Measurements from ENCODE around the gene DDAH1.

Gene DDAH1

DNA sequence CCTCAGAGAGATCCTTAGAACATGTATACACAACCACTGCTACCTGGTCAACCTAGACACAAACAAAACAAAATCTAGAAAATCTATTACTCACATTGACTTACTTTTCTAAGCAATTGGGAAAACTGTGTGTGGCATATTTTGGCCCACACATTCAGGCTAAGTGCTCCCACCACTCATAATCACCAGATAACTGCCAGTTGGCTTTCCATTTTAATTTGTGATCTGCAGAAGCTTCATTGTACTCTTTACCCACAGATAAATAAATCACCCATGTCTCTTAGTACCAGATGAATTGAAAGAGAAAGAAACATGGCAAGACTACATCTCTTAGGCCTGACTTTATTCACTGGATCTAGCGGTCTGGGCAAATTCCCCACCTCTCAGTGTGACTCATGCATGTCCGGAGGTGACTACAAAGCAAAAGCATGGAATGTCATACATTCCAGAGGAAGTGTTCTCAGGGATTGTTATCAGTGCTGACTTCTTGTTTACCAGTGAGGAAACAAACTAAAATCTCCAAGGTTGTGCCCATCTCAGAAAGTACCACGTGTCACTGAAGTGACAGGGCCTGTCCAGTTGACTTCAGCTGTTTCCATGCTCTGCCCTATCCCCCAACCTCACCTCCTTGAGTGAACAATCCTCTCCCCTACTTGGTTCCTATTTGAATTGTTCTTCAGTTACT, 136.1 kb downstream of the DDAH1 start:
- DNase-seq (ENCODE audit: low spot score) = peak; percentile 49

DNA sequence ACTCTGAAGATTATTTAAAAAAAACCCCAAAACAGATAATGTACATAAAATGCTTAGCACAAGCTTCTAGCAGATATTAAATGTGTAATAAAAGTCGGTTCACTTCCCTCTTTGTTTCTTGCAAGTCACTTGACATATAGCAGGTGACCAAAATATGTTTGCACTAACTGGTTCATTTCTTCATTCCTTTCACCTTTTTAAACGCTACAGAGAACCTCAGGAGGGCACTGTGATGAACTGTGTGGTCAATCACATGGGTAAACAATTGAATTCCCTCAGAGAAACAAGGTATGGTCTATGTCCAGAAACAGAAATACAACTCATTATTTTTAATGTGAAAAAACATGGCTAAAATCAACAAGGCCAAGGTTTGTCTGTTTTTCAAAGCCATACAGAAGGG, 137.2 kb downstream of the DDAH1 start:
- DNase-seq (ENCODE audit: low spot score) = no peak

DNA sequence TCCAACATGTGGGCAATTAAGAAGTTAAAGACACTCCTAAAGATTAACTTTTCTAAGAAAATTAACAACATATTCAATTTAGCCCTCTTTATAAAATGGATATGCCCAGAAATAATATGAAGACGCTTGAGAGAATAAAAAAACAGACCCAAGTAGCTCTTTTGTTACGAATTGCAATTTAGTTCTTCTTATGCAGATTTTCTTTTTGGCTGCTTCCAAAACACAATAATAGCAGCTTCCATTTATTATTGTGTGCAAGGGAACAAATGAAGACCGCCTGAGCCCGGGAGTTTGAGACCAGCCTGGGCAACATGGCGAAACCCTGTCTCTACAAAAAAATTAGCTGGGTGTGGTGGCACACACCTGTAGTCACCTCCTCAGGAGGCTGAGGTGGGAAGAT, 138.1 kb downstream of the DDAH1 start:
- no peak for DNase-seq (ENCODE audit: low spot score)

DNA sequence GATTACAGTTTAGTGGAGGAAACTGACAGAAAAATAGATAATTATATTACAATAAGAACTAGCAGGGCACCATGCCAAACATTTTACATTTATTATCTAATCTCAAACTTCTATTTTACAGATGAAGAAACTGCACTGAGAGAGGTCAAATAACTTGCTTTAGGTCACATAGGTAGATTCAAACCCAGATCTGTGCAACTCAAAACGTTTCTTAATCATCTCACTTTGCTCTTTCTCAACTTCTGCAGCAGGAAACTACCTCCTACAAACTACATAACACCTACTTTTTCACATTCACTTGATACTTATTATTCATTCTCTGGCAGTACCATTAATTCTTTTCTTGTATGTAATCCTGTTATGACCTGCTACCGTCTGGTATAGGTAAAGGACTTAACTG, 138.6 kb downstream of the DDAH1 start:
- DNase-seq (ENCODE audit: low spot score) = no peak

DNA sequence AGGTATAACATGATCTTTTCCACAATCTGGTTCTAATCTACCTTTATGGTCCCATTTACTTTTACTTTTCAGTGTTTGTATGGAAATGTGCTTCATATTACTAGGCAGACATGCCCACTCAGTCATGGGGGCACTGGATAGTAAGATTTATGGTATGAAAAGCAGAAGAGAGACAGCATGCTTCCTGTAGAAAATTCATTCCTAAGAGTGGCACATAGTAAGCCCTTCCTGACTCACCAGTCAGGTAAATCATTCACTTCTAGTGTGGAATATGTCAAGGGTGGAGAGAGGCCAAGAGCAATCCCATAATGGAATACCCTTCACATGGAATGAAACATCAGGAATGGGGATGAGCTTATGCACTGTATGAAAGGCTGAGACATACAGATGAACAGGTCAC, 139.0 kb downstream of the DDAH1 start:
- peak; percentile 44 for DNase-seq (ENCODE audit: low spot score)

DNA sequence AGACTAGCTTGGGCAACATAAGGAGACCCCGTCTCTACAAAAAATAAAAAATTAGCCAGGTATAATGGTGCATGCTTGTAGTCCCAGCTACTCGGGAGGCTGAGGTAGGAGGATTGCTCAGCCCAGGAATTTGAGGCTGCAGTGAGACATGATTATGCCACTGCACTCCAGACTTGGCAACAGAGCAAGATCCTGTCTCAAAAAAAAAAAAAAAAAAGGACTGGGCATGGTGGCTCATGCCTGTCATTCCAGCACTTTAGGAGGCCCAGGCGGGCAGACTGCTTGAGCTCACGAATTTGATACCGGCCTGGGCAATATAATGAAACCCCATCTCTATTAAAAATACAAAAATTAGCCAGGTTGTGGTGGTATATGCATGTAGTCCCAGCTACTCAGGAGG, 141.2 kb downstream of the DDAH1 start:
- no peak for DNase-seq (ENCODE audit: low spot score)

DNA sequence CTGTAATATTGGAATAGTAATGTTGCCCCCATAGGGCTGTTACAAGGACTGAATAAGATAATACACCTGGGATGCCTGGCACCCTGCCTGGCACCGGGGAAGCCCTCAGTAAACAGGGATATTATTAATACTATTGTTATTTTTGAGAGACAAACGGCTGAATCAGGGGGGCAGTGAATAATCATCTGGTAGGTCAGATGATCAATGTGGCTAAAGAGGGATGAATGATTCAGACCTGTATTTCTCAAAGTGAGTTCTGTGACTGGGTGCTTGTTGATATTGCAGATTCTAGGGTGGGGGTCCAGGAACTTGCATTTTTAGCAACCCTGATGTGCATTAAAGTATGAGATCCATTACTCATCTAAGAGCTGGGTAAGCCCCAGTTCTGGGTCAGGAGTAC, 142.3 kb downstream of the DDAH1 start:
- DNase-seq (ENCODE audit: low spot score) = no peak

DNA sequence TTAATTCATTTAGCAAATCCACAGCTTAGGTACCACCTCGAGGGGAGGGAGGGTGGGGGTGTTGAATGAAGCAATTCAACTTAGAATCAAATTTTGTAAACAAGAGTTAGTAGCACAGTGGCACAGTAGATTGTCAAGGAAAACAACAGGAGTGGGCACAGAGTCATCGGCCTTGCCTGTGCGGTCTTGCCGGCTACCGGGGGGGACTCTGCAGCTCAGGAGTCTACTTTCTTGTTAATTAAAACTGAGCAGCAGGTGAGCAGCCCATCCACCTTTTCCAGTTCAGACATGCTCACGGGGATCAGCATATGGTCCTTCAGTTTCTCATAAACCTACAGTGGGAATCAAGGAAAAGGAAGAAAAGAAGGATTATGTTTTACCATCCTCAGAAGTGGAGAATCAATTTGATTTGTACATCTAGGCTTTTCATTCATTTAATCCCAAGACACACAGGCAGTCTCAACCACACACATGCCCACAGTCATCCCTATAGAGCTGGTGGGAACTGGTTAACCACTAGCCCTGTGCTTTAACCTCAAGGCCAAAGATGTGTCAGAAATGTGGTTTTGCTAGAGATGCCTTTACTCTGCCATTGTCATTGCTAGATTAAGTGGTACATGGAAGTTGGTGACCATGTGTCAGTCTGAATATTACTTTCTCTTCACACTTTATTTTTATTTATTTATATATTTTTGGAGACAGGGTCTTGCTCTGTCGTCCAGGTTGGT, 143.6 kb downstream of the DDAH1 start:
- no peak for DNase-seq (ENCODE audit: low spot score)

DNA sequence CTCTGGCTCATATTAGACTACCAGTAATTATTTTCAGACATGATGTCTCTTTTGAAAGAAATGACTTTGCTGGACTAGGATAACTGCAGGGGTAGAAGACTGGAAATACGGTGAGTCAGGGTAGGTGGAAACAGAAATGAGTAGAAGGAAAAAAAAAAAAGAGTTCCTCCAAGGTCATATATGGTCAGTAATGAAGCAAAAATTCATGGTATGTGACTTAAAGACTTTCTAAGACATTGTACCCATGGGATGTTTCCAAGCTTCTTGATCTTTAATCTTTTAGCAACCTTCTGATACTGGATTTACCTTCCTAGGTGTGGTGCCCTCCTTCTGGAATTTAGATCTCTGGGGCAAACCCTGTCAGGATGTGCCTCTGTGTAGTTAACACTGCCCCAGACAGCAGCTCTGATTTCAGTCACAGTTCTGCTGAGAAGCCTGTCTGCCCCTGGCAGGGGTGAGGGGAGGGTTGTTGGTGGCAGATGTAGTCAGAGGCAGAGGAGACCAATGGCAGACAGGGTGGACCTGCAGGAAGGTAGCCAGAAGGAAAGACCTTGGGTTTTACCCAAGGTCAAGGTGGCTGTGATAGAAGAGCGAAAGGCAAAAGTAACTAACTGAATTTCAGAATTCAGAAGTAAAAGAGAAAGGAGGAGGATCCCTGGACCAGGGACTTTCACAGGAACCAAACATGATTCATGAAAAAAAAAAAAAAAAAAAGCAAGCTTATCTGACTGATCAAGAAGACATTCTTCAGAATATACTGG, 144.4 kb downstream of the DDAH1 start:
- no peak for DNase-seq (ENCODE audit: low spot score)

DNA sequence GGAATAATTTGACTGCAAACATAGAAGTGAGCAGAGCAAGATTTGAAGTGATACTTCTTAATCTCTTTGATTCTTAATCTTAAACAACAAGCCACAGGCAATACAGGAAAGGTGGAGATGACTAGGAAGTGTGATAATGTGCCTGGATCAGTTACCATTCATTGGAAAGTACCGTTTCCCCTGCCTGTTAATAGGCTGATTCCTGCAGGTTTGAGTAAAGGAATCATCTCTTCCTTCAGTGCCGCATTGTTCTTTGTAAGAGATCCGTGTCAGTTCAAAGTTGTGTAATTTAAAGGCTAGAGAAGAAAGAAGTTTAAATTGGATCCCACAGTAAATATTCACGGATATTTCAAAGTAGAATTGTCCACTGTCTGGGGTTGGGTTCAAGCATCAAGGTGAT, 145.0 kb downstream of the DDAH1 start:
- no peak for DNase-seq (ENCODE audit: low spot score)

DNA sequence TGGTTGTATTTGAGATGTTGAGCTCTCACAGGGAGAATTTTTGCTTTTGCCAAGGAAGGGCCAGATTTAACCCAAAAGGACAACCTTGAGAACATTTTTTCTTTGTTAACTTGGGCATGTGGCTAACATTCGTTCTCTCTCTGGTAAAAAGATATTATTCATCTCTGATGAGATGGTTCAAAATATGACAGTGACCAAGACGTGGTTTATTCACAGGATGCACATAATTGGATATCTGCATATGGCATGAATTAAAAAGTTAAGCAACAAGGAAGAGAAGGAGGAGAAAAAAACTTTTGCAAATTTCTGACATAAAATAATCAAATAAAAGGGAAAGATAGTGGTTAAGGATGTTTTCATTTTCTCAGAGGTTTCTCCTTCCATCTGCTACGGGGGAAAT, 145.5 kb downstream of the DDAH1 start:
- no peak for DNase-seq (ENCODE audit: low spot score)

DNA sequence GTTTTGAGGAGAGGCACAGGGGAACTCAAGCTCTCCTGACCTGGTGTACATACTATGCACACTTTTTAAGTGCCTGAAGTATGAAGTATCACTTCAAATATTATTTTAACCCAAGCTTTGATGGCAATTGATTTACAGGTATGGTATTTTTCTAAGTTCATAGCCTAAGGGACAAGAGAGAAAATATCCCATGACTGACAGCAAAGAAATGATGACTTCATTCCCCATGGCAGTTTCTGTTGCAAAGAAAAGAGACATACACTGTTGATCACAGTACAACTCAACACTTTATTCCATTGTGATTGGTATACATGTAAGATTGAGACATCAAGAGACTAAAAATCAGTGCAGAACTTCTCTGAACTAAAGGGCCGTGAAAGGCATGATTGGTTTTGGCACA, 146.7 kb downstream of the DDAH1 start:
- DNase-seq (ENCODE audit: low spot score) = no peak

DNA sequence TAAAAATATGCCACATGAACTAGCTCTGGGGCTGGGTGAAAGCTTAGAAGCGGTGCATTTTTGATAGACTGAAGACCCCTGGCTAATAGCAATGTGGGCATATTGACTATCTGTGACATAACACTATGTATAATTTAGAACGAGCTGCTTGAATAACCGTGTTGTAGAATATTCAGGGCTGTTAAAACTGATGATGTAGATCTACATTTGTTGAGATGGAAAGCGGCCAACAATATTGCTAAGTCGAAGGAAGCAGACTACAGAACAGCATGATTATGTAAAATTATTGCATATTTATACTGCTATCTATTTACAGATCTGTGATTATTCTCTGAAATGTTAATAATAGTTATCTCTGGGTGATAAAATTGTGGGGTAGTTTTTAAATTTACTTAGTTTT, 147.4 kb downstream of the DDAH1 start:
- DNase-seq (ENCODE audit: low spot score) = no peak

DNA sequence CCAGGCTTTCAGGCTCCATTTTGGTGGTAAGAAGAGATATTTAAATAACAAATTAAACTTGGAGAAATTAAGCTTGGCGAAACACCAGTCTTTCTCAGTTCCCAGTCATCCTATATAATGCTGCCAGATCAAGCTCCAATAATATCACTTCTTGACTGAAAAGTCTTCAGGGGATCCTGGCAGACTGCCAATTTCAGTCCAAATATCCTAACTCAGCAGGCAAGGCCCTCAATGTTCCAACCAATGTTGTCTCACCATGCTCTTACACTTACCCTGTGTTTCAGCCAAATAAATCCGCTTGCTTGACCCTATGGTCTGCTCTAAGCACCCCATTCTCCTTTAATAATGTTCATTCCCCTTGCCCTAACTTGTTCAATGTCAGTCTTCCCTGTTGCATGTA, 148.6 kb downstream of the DDAH1 start:
- DNase-seq (ENCODE audit: low spot score) = no peak

DNA sequence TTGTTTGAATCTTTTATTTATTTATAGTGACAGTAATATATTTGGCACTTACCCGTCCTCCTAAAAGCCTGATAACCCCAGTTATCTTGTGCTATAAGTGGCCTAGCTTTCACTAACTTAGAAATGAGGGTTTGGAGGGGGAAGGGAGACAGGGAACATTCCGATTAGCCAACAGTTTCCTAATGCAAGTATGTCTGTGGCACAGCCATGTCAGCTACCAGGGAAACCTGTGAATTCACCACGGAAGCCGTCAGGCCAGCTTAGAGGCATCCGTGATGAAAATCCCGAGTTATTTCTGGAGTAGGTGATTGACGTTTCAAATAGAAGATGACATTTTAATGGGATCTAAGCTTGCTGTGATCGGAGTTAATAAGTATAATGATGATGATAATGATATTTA, 149.2 kb downstream of the DDAH1 start:
- no peak for DNase-seq (ENCODE audit: low spot score)

DNA sequence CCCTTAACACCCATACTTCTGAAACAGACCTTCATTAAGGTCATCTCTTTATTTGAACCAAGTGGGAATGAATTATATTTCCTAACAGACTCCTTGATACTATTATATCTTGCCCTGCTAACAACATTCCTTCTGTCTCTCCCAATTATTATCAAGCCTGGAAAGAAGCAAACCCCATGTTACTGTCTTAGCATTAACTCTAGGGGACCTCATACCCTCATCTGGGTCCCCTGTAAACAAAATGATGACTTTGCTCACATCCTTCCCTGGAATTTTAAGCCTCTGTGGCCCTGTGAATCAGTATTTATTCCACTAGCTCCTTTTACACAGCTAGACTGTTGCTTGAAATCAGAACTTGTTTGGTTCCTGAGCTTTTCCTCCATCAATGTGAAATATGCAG, 150.2 kb downstream of the DDAH1 start:
- no peak for DNase-seq (ENCODE audit: low spot score)

DNA sequence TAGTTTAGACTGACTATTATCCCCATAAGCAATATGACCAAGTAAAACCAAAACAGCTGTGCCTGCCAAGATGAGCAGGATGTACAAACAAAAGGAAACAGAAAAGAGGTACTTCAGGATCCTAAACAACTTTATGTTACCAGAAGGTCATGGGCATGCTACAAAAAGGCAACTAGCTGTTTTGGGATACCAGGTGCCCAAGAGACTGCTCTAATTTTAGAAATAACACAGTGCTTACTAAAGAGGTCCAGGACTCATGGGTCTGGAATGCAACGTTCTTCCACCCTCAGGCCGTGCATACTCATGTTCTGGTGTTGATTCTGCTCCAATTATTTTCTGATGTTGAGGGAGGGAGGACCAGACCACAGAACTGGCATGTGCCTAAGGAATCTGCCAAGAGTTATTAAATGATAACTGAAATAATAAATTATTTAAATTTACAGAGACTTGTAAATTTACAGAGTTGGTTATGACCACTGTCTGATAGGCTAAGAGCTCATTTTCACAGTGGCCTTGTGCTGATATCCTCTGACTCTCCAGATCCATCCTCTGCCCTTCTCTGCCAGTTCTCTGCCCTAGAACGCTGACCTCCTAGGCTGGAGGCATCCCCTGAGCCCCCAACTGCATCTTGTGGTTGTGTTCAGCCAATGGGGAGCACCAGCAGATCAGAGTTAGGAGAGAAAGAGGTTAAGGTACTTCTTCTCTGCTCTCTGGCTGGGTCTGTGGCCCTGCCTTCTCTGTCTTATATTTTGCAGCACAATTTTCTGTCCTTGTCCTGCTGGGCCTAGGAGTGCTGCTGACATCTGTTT, 150.9 kb downstream of the DDAH1 start:
- no peak for DNase-seq (ENCODE audit: low spot score)

DNA sequence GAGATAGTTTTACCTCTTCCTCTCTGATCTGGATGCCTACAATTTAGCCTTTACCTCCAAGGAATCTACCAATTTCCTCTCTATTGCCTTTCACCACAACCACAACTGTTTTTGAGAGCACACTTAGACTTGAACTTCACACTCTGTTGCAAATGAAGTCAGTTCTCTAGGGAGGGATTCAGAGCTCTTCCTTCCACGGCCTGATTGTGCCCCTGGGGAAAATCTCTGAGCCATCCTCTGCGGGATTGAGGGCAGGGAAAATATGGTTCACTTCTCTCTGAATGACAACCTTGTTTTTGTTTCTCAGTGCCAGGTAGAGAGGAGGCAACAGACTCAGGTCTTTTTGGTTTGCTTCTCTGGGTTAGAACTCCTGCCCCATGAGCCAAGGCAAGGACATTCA, 153.1 kb downstream of the DDAH1 start:
- no peak for DNase-seq (ENCODE audit: low spot score)

DNA sequence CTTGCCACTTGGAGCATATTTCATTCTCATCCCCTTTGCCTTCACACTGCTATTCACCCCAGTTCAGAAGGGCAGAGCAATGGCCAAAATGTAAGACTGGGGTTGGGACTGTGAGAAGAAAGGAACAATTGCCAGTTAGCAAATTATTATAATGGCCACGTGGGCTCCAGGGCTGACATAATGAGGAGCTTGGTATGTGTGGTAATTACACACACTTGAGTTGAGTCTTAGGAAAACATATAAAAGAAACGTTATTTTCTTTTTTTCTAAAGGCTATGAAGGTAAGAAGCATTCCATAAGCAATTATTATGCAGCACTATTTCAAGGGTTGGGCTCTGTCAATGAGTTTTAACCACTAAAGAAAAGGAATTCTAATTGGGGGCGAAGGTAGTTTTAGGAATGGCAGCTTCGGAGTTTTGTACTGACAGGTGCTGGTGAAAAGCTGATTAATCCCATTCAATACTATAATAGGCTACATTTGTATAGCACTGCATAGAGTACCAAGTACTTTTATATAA, 156.1 kb downstream of the DDAH1 start:
- DNase-seq (ENCODE audit: low spot score) = no peak

DNA sequence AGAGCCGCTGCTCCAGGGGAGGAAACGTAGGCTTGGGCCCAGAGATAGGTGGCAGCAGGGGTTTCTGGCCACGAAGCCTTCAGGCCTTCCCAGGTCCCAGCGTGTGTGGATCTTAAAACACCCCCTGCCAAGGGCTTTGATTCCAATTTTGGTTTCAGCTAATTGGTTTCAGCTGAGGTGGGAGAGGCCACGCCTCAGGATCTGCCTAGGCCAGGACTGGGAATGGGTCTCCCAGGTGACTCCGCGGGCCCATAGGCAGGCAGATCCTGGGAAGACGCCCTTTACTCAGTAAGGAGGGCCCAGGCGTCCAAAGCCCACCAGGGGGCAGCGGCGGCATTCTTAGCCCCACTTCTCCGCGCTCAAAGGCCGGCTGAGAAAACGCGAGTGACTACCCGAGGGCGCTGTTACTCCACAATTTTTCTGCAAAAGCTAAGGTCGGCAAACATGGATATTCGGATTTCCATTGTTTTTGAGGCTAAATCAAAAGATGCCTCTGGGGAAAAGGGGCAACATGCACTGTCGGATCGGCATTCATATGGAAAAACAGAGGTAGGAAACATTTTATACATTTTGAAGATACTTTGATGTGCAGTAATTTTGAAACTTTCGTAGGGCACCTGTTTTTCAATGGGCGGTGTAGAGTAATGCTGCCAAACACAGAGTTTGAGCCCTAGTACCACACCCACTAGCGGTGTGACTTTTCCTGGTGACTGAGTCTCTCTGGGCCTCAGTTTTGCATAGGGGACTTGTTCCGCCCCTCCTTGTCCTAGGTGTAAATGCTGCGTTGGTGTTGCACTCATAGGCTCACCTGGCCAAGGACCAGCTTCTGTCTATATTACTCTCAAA, 156.7 kb downstream of the DDAH1 start:
- DNase-seq (ENCODE audit: low spot score) = peak; percentile 50

DNA sequence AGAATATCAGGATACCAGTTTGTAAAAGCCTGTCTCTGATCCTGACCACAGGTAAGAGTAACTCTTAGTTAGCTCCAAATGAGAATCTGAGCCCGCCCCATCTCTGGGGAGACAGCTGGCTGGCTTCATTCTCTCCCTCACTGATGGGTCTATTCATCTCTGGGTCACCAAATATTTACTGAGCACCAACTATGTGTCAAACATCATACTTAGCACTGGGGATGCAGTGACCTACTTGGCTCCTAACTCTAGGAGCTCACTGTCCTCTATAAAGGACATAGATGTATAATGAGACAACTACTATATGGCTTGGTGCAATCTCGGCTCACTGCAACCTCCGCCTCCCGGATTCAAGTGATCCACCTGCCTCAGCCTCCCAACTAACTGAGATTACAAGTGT, 158.7 kb downstream of the DDAH1 start:
- no peak for DNase-seq (ENCODE audit: low spot score)

Data from HuH-7.5 (cell line).